ENCODE results near the gene FSIP1. TPM values are rescaled to one million over a fixed set of nuclear protein-coding genes. Genes with fewer than 3 reads are reported as not detected.

Gene FSIP1
- total and polyA plus RNA-seq, 9 of the 15 experiments (the other 6 are each of a cell fraction or from before 2014, with no cell fraction given) = 0.07 to 0.51 (median 0.29) TPM

GRCh38 chr15:39736412-39737195, 46.0 kb downstream of the FSIP1 start (continued):
- TF ChIP-seq CBX8 (IDR thresholded peaks at IDR 0.05; ENCODE audit: borderline replicate concordance, extremely low read depth, low read depth, low read length, poor library complexity, severe bottlenecking) = no peak
- no peak for TF ChIP-seq HBP1 (CRISPR knock-in tag; IDR thresholded peaks at IDR 0.05)

GRCh38 chr15:39735120-39735717, 47.4 kb downstream of the FSIP1 start:
- Histone ChIP-seq H3K27ac (ENCODE audit: extremely low read depth, low read depth, low read length) (no peak overlapping the region), H3K27me3 (ENCODE audit: control insufficient read depth in 2 of 2, insufficient read depth in 2 of 2, low read length in 2 of 2) (no peaks in the 10 kb centered on the region), H3K9me1 (ENCODE audit: control insufficient read depth, insufficient read depth, low read length) (no peaks in the 10 kb centered on the region), H3K9ac (ENCODE audit: insufficient read depth in 1 of 2, low read depth in 2 of 2, low read length in 2 of 2) (no peak overlapping the region), H4K20me1 (replicated peaks; ENCODE audit: control insufficient read depth, insufficient read depth, low read length) (no peaks in the 10 kb centered on the region), H3K4me3 (no peak overlapping the region), H2AFZ (ENCODE audit: low read depth, low read length) (no peak overlapping the region), H3K4me2 (ENCODE audit: insufficient read depth, low read length) (no peak overlapping the region), H3K36me3 (ENCODE audit: control insufficient read depth, insufficient read depth, low read length) (no peaks in the 10 kb centered on the region), H3K4me1 (replicated peaks in 1 of 2; ENCODE audit: control insufficient read depth in 2 of 2, insufficient read depth in 2 of 2, low read length in 2 of 2) (no peaks in the 10 kb centered on the region; a peak in 2 of 5 replicates), H3K79me2 (ENCODE audit: control insufficient read depth, insufficient read depth, low read length) (no peaks in the 10 kb centered on the region), H3K9me3 (replicated peaks; ENCODE audit: control insufficient read depth, insufficient read depth, low read depth, low read length) (no peaks in the 10 kb centered on the region)
- FAIRE-seq (no peak), ATAC-seq (no peak), DNase-seq (ENCODE audit: extremely low read depth in 1 of 4, low spot score in 3 of 4) (no peak)
- ChIA-PET POLR2A (interaction anchor here (0.6 to 1.9 kb wide), 6 partner anchors 10 to 199 kb away, joined by 3 to 6 read pairs (median 4); no protein-coding TSS in a partner anchor), CTCF (ENCODE audit: low intra/inter-chr PET ratio) (no interaction called here)
- intact Hi-C loops (cut with micrococcal nuclease) (loop anchor here (5.0 kb wide), 1 partner anchor 43 kb away; no protein-coding TSS in a partner anchor), in situ Hi-C loops (cut with MboI) (no loop called here)
- BruUV-seq (replicated peaks) = no TSS peak
- WGBS (ENCODE audit: insufficient coverage, low coverage, missing lambda C conversion rate) = 86% methylated on average over 4 of the region's 4 CpGs
- TF ChIP-seq GATAD2B (IDR thresholded peaks at IDR 0.05; ENCODE audit: borderline replicate concordance) (no peak), HDGF (IDR thresholded peaks at IDR 0.05) (no peak), DACH1 (IDR thresholded peaks at IDR 0.05; ENCODE audit: partially characterized antibody) (no peak), RUNX1 (IDR thresholded peaks at IDR 0.05; ENCODE audit: low read depth) (no peak), LARP7 (IDR thresholded peaks at IDR 0.05) (no peak), ZNF785 (CRISPR knock-in tag; IDR thresholded peaks at IDR 0.05) (no peak)

All from K562 (cell line).